HCEC 1CT (cell line): ENCODE data around the gene MAP4K1.
"Not testable (repeated sequence)": the region's sequence is repeated elsewhere in the genome, so short reads cannot be mapped to it uniquely, and the experiment has no call there.

Experiments
- DNase-seq: peaks from one replicate; pipeline ENCODE4 v3.0.0-alpha.2; 2017

Gene MAP4K1

GRCh38 chr19:38650911-38651584, 33.3 kb upstream of the MAP4K1 start:
- peak; percentile 98 for DNase-seq

- peak; percentile 15 for DNase-seq
Observed at GRCh38 chr19:38650172-38650775, 32.5 kb upstream of the MAP4K1 start.

GRCh38 chr19:38649305-38650171, 31.8 kb upstream of the MAP4K1 start:
- DNase-seq, result peak; percentile 23

- DNase-seq, result no peak
Observed at GRCh38 chr19:38648769-38649304, 31.1 kb upstream of the MAP4K1 start.

- no peak for DNase-seq
Observed at GRCh38 chr19:38647966-38648768, 30.4 kb upstream of the MAP4K1 start.

- peak; percentile 95 for DNase-seq
Observed at GRCh38 chr19:38647368-38647965, 29.7 kb upstream of the MAP4K1 start, which contains the start of gene ACTN4. Gene ACTN4, plus strand, starts transcription at chr19:38647649. Its CDS starts 97 bp downstream, at chr19:38647746.

GRCh38 chr19:38644719-38645118, 27.0 kb upstream of the MAP4K1 start:
- no peak for DNase-seq

GRCh38 chr19:38642176-38642575, 24.4 kb upstream of the MAP4K1 start:
- DNase-seq, result no peak

GRCh38 chr19:38640368-38640767, 22.6 kb upstream of the MAP4K1 start:
- no peak for DNase-seq

- DNase-seq, result no peak
Observed at GRCh38 chr19:38639679-38640078, 21.9 kb upstream of the MAP4K1 start.

- no peak for DNase-seq
Observed at GRCh38 chr19:38638461-38638860, 20.7 kb upstream of the MAP4K1 start.

- no peak for DNase-seq
Observed at GRCh38 chr19:38635483-38636399, 18.0 kb upstream of the MAP4K1 start.

- DNase-seq, result peak; percentile 38
Observed at GRCh38 chr19:38634757-38635482, 17.2 kb upstream of the MAP4K1 start.

GRCh38 chr19:38632476-38633213, 14.9 kb upstream of the MAP4K1 start:
- DNase-seq, result no peak

GRCh38 chr19:38631811-38632475, 14.2 kb upstream of the MAP4K1 start:
- not testable (repeated sequence) for DNase-seq

GRCh38 chr19:38631301-38631700, 13.5 kb upstream of the MAP4K1 start:
- not testable (repeated sequence) for DNase-seq

GRCh38 chr19:38629568-38629967, 11.8 kb upstream of the MAP4K1 start:
- DNase-seq, result no peak

GRCh38 chr19:38626401-38626800, 8.6 kb upstream of the MAP4K1 start:
- no peak for DNase-seq

- no peak for DNase-seq
Observed at GRCh38 chr19:38624822-38625221, 7.1 kb upstream of the MAP4K1 start.
